ENCODE measurements around the gene TTLL5. TPM values are rescaled to one million over a fixed set of nuclear protein-coding genes. Genes with fewer than 3 reads are reported as not detected.

Gene TTLL5
- total and polyA plus RNA-seq, 2 of the 13 experiments (the other 11 are each of a cell fraction or from before 2014, with no cell fraction given) = 11.8 to 18.8 TPM

DNA sequence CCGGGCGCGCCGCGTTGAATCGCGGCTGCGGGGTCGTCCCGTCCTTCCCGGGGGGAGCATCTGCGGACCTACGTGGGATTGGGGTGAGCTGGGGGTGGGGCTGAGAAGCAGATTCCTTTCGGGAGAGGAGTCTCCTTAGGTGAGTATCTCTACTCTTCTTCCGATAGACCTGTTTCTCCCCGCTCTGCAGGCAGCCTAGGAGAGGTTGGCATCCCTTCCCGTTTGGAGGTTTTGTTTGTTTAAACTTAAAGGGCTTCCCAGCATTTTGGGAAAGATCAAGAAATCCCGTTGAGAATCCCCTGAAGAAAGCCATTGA, 411 bp downstream of the TTLL5 start (continued):
- TF ChIP-seq, protein P1, sequence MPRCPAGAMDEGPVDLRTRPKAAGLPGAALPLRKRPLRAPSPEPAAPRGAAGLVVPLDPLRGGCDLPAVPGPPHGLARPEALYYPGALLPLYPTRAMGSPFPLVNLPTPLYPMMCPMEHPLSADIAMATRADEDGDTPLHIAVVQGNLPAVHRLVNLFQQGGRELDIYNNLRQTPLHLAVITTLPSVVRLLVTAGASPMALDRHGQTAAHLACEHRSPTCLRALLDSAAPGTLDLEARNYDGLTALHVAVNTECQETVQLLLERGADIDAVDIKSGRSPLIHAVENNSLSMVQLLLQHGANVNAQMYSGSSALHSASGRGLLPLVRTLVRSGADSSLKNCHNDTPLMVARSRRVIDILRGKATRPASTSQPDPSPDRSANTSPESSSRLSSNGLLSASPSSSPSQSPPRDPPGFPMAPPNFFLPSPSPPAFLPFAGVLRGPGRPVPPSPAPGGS (CRISPR knock-in tag; IDR thresholded peaks at IDR 0.05) = no peak
- TF ChIP-seq HDAC2 (CRISPR knock-in tag; IDR thresholded peaks at IDR 0.05) (no peak), ZFP37 (CRISPR knock-in tag; IDR thresholded peaks at IDR 0.05; ENCODE audit: borderline replicate concordance) (no peak), EZH2 (conservative IDR thresholded peaks at IDR 0.05; ENCODE audit: low read depth, low read length) (no peak), LBX2 (CRISPR knock-in tag; IDR thresholded peaks at IDR 0.05; ENCODE audit: borderline replicate concordance) (no peak), KAT2B (IDR thresholded peaks at IDR 0.05; ENCODE audit: borderline replicate concordance, low read depth, low read length) (no peak), ZBTB33 (CRISPR knock-in tag; IDR thresholded peaks at IDR 0.05) (0 out of 2 replicates have a peak, but pooled peaks have one; percentile 0), ZNF776 (CRISPR knock-in tag; IDR thresholded peaks at IDR 0.05) (0 out of 2 replicates have a peak, but pooled peaks have one; percentile 13), ZNF777 (CRISPR knock-in tag; IDR thresholded peaks at IDR 0.05) (no peak), RXRA (CRISPR knock-in tag; IDR thresholded peaks at IDR 0.05) (no peak), ZNF33B (CRISPR knock-in tag; IDR thresholded peaks at IDR 0.05) (0 out of 2 replicates have a peak, but pooled peaks have one; percentile 5), KDM5A (IDR thresholded peaks at IDR 0.05; ENCODE audit: borderline replicate concordance, low read length) (peak; percentile 41; the same call in 1 of the 2 replicates), HNRNPLL (IDR thresholded peaks at IDR 0.05; ENCODE audit: low read depth, low read length, poor library complexity, severe bottlenecking) (no peak), ZNF484 (CRISPR knock-in tag; IDR thresholded peaks at IDR 0.05; ENCODE audit: borderline replicate concordance, low read depth) (no peak), KAT8 (CRISPR knock-in tag; IDR thresholded peaks at IDR 0.05) (no peak), HNF1B (CRISPR knock-in tag; IDR thresholded peaks at IDR 0.05) (no peak), TMF1 (CRISPR knock-in tag; IDR thresholded peaks at IDR 0.05; ENCODE audit: low read depth) (no peak)
- TF ChIP-seq, protein P2, sequence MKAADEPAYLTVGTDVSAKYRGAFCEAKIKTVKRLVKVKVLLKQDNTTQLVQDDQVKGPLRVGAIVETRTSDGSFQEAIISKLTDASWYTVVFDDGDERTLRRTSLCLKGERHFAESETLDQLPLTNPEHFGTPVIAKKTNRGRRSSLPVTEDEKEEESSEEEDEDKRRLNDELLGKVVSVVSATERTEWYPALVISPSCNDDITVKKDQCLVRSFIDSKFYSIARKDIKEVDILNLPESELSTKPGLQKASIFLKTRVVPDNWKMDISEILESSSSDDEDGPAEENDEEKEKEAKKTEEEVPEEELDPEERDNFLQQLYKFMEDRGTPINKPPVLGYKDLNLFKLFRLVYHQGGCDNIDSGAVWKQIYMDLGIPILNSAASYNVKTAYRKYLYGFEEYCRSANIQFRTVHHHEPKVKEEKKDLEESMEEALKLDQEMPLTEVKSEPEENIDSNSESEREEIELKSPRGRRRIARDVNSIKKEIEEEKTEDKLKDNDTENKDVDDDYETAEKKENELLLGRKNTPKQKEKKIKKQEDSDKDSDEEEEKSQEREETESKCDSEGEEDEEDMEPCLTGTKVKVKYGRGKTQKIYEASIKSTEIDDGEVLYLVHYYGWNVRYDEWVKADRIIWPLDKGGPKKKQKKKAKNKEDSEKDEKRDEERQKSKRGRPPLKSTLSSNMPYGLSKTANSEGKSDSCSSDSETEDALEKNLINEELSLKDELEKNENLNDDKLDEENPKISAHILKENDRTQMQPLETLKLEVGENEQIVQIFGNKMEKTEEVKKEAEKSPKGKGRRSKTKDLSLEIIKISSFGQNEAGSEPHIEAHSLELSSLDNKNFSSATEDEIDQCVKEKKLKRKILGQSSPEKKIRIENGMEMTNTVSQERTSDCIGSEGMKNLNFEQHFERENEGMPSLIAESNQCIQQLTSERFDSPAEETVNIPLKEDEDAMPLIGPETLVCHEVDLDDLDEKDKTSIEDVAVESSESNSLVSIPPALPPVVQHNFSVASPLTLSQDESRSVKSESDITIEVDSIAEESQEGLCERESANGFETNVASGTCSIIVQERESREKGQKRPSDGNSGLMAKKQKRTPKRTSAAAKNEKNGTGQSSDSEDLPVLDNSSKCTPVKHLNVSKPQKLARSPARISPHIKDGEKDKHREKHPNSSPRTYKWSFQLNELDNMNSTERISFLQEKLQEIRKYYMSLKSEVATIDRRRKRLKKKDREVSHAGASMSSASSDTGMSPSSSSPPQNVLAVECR (CRISPR knock-in tag; IDR thresholded peaks at IDR 0.05; ENCODE audit: borderline replicate concordance) = peak; percentile 74; the same call in 1 of the 2 replicates
- TF ChIP-seq, protein P3, sequence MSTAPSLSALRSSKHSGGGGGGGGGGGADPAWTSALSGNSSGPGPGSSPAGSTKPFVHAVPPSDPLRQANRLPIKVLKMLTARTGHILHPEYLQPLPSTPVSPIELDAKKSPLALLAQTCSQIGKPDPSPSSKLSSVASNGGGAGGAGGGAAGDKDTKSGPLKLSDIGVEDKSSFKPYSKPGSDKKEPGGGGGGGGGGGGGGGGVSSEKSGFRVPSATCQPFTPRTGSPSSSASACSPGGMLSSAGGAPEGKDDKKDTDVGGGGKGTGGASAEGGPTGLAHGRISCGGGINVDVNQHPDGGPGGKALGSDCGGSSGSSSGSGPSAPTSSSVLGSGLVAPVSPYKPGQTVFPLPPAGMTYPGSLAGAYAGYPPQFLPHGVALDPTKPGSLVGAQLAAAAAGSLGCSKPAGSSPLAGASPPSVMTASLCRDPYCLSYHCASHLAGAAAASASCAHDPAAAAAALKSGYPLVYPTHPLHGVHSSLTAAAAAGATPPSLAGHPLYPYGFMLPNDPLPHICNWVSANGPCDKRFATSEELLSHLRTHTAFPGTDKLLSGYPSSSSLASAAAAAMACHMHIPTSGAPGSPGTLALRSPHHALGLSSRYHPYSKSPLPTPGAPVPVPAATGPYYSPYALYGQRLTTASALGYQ (CRISPR knock-in tag; IDR thresholded peaks at IDR 0.05) = no peak
